Neural crest cell (in vitro differentiated cells): ENCODE results near the gene LRWD1. TPM values are rescaled to one million over a fixed set of nuclear protein-coding genes. Genes with fewer than 3 reads are reported as not detected.

Experiments used
- DNase-seq: peaks from one replicate; pipeline ENCODE4 v3.0.0; 2021; ENCODE audit warnings: low read depth, mixed read lengths, low spot score
- H3K27ac Mint-ChIP-seq: one replicate; pipeline ENCODE4 v1.8.0; 2021; ENCODE audit warnings: mild to moderate bottlenecking, mixed read lengths; ENCODE audit not compliant: unreplicated experiment
- H3K27me3 Mint-ChIP-seq: 2 replicates; pipeline ENCODE4 v1.8.0; 2021; ENCODE audit warnings: low read depth, mild to moderate bottlenecking, mixed read lengths
- H3K36me3 Mint-ChIP-seq: 2 replicates; pipeline ENCODE4 v1.8.0; 2021; ENCODE audit warnings: low read depth, mild to moderate bottlenecking, mixed read lengths
- H3K4me1 Mint-ChIP-seq: 2 replicates; pipeline ENCODE4 v1.8.0; 2021; ENCODE audit warnings: mixed read lengths
- H3K4me3 Mint-ChIP-seq: one replicate; pipeline ENCODE4 v1.8.0; 2021; ENCODE audit warnings: mild to moderate bottlenecking, mixed read lengths
- H3K9me3 Mint-ChIP-seq: 2 replicates; pipeline ENCODE4 v1.8.0; 2021; ENCODE audit warnings: mixed read lengths
- total RNA-seq: library from RNA; stranded (reverse); gene quantifications from 2 replicates; pipeline ENCODE4 v1.2.1, GENCODE V29; 2021
- TF ChIP-seq, protein P1 (sequence below): fragments of 200-600 bp; sonication (generic); conservative IDR thresholded peaks from 2 replicates; pipeline ENCODE4 v1.5.0; 2021; ENCODE audit warnings: antibody characterized with exemption, mild to moderate bottlenecking

LRWD1 gene
- total RNA-seq, 1 donor from 2014 or later = 36.7 TPM

DNA sequence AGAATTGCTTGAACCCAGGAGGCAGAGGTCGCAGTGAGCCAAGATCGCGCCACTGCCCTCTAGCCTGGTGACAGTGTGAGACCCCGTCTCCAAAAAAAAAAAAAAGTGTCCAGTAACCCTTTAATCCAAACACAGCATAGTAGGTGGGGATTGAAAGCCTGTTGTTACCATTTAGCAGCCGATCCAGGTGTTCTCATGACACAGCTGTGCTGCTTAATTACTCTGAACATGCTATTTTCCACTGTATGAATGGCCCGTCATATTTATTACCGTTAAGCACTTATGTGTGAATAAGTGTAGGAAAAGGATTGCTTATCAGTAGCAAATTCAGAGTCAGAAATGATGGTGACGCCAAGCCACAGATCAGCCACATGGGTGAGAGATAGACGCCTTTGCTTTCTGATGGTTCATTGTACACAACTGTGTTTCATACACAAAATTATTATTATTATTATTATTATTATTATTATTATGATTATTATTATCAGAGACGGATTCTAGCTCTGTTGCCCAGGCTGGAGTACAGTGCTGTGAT, 43.0 kb upstream of the LRWD1 start:
- no peak overlapping the region for H3K27ac Mint-ChIP-seq
- no peaks in the 10 kb centered on the region for H3K27me3 Mint-ChIP-seq
- H3K9me3 Mint-ChIP-seq = no peaks in the 10 kb centered on the region
- peaks cover 17% of the 10 kb centered on the region for H3K36me3 Mint-ChIP-seq
- TF ChIP-seq, protein P1, sequence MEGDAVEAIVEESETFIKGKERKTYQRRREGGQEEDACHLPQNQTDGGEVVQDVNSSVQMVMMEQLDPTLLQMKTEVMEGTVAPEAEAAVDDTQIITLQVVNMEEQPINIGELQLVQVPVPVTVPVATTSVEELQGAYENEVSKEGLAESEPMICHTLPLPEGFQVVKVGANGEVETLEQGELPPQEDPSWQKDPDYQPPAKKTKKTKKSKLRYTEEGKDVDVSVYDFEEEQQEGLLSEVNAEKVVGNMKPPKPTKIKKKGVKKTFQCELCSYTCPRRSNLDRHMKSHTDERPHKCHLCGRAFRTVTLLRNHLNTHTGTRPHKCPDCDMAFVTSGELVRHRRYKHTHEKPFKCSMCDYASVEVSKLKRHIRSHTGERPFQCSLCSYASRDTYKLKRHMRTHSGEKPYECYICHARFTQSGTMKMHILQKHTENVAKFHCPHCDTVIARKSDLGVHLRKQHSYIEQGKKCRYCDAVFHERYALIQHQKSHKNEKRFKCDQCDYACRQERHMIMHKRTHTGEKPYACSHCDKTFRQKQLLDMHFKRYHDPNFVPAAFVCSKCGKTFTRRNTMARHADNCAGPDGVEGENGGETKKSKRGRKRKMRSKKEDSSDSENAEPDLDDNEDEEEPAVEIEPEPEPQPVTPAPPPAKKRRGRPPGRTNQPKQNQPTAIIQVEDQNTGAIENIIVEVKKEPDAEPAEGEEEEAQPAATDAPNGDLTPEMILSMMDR = no peak
- H3K4me1 Mint-ChIP-seq = peaks cover 12% of the 10 kb centered on the region
- no peak for DNase-seq
- H3K4me3 Mint-ChIP-seq = no peak overlapping the region

DNA sequence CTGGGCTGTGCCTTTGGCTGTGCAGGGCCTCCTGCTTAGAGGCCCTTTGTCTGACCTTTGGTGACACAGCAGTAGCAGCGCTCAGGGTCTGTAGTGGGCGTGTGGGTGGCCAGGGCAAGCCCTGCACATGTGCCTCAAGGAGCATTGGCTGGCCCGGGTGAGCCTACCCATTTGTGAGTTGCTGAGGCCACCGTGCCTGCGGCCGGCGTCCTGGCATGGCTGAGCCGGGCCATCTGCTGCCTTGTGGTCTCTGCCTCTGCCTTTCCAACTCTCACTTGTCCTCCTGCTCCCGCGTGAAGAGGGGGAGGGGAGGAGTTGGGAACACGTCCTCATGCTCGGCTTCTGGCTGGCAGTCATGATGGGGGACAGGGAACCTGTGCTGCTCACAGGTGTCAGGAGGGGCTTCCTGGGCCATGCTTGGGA, 40.6 kb upstream of the LRWD1 start:
- H3K4me1 Mint-ChIP-seq = peaks cover 12% of the 10 kb centered on the region
- H3K27me3 Mint-ChIP-seq = no peaks in the 10 kb centered on the region
- H3K36me3 Mint-ChIP-seq = peaks cover 13% of the 10 kb centered on the region
- no peak for DNase-seq
- H3K4me3 Mint-ChIP-seq = peak overlapping the region; percentile 38
- TF ChIP-seq, protein P1 = no peak
- H3K9me3 Mint-ChIP-seq = no peaks in the 10 kb centered on the region
- H3K27ac Mint-ChIP-seq = peak overlapping the region; percentile 92

DNA sequence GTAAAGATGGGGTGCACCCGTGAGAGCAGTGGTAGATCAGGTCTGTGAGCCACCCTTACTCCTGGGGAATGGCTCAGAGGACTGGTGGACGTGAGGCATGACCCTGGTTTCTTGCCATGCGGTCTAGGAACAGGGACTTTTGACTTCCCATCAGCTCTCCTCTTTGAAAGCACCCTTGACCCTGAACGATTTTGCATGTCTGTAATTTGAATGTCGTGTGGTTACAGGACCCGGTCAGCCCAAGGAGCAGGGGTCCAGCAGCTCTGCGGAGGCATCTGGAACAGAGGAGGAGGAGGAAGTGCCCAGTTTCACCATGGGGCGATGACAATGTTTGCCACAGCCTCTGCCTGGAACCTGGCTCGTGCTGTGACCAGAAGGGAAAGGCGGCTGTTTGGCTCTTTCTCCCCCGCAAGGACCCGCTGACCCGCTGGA, 40.0 kb upstream of the LRWD1 start:
- Mint-ChIP-seq H3K4me1 (peaks cover 12% of the 10 kb centered on the region), H3K36me3 (peaks cover 10% of the 10 kb centered on the region), H3K27me3 (no peaks in the 10 kb centered on the region), H3K4me3 (peak overlapping the region; percentile 38), H3K9me3 (no peaks in the 10 kb centered on the region), H3K27ac (peak overlapping the region; percentile 92)
- TF ChIP-seq, protein P1 = no peak
- DNase-seq = no peak

DNA sequence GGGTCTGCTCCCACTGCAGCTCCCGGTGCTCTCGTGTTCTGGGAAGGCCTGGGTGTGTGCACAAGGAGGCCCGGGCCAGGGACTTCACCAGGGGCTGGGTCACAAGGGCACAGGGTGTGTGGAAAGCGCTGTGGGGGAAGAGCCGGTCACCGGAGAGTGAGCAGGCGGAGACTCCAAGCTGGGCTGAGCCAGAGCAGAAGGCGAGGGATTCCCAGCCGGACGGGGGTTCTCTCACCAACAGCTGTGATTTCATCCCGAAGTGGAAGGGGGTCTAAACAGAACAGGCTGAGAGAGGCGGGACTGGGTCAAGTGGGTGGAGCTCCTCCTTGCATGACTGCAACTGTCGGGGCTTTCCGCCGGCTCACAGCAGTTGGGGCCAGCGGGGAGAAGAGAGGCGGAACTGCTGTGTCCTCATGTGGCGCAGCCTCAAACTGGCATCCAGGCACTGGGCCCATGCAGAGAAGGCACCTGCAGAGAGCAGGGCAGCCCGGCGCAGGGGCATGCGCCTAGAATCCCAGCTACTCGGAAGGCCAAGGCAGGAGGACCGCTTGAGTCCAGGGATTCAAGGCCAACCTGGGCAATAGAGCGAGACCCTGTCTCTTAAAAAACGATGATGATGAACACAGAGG, 39.0 kb upstream of the LRWD1 start:
- H3K4me3 Mint-ChIP-seq = no peak overlapping the region
- peaks cover 12% of the 10 kb centered on the region for H3K4me1 Mint-ChIP-seq
- H3K9me3 Mint-ChIP-seq = no peaks in the 10 kb centered on the region
- peak overlapping the region; percentile 59 for H3K27ac Mint-ChIP-seq
- TF ChIP-seq, protein P1 = no peak
- DNase-seq = no peak
- peaks cover 10% of the 10 kb centered on the region for H3K36me3 Mint-ChIP-seq
- no peaks in the 10 kb centered on the region for H3K27me3 Mint-ChIP-seq

DNA sequence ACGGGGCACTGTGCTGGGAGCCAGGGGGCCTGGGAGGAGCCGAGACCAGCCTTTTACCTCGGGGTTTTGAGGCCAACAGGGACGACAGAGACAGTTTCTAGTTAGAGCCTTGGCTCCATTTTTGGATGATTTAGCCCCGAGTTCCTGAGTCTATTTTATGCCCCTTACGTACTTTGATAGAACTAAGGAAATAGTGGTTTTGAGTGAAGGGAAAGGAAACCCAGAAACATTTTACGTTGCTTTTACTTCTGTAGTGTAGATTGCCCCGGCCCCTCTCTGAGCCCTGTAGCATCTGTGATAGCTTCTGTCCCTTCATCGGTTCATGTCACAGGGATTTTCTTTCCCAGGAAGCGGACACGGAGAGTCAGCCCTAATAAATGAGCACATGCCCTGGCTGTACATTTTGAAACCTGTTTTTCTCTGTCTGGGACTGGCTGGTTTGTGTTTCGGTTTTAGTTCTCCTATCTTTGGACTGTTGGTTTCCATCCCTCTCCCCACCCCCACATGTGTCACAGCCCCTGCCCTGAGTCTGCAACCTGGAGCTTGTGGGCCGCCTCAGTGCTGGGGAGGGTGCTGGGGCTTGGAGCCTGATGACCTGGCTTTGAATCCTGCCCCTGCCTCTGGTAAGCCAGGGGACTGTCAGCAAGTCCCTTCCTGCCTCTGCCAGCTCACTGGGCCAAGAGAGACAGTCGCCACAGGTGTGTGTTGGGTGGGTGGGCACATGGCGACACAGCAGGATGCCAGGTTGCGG, 38.3 kb upstream of the LRWD1 start:
- TF ChIP-seq, protein P1 = no peak
- Mint-ChIP-seq H3K36me3 (peaks cover 10% of the 10 kb centered on the region), H3K4me3 (no peak overlapping the region), H3K4me1 (peaks cover 12% of the 10 kb centered on the region), H3K9me3 (no peaks in the 10 kb centered on the region), H3K27ac (peak overlapping the region; percentile 59), H3K27me3 (no peaks in the 10 kb centered on the region)
- DNase-seq = no peak
